Naive thymus-derived CD4-positive, alpha-beta T cell (primary cell): ENCODE measurements around the gene KIAA0232. TPM values are rescaled to one million over a fixed set of nuclear protein-coding genes. Genes with fewer than 3 reads are reported as not detected.

Experiments used
- ATAC-seq: fragments of 150-1000 bp; cut with Tn5 transposase; 2 replicates; pipeline ENCODE4 v1.10.0; 2021; ENCODE audit warnings: mild to moderate bottlenecking, moderate library complexity
- CTCF ChIA-PET: fragments of 350-600 bp; sonication (Branson Sonifier 250); formaldehyde crosslinking; loops from one replicate; lab custom pipeline; 2021; ENCODE audit warnings: antibody characterized with exemption; lab: Charles Lee
- POLR2A ChIA-PET: fragments of 350-600 bp; sonication (Branson Sonifier 250); formaldehyde crosslinking; loops from one replicate; lab custom pipeline; 2021; ENCODE audit warnings: antibody characterized with exemption, inconsistent platforms; lab: Charles Lee
- DNase-seq, 9 donors: peaks; one replicate each; pipeline versions ENCODE4 v3.0.0 to v3.0.0-alpha.2; 2020 to 2022; ENCODE audit warnings: mixed read lengths in 1 of 9
- H3K27ac ChIP-seq: one replicate; pipeline ENCODE4 v1.7.0; 2013; ENCODE audit warnings: mild to moderate bottlenecking, low read depth, low read length, moderate library complexity
- H3K27me3 ChIP-seq, 2 donors: one replicate each; pipeline ENCODE4 v1.7.0; 2013; ENCODE audit warnings: low read length in 2 of 2, mild to moderate bottlenecking in 2 of 2, moderate library complexity in 2 of 2; ENCODE audit not compliant: control insufficient read depth in 2 of 2, insufficient read depth in 2 of 2
- H3K36me3 ChIP-seq, 3 experiments: 1 replicate in 2 of 3; 2 replicates in 1 of 3; pipeline ENCODE4 v1.7.0; 2013; ENCODE audit warnings: low read length in 3 of 3, mild to moderate bottlenecking in 3 of 3, moderate library complexity in 1 of 3; ENCODE audit not compliant: insufficient read depth in 3 of 3, control insufficient read depth in 2 of 3
- H3K4me1 ChIP-seq, 2 donors: one replicate each; pipeline ENCODE4 v1.7.0; 2013; ENCODE audit warnings: low read length in 2 of 2, mild to moderate bottlenecking in 2 of 2, moderate library complexity in 1 of 2; ENCODE audit not compliant: control insufficient read depth in 2 of 2, insufficient read depth in 2 of 2
- H3K4me3 ChIP-seq: 2 replicates; pipeline ENCODE4 v1.7.0; 2013; ENCODE audit warnings: mild to moderate bottlenecking, low read length
- H3K9me3 ChIP-seq, 3 experiments: 1 replicate in 2 of 3; 2 replicates in 1 of 3; pipeline ENCODE4 v1.7.0; 2013; ENCODE audit warnings: low read length in 3 of 3; ENCODE audit not compliant: control insufficient read depth in 2 of 3
- H3K27ac Mint-ChIP-seq, 9 donors: one replicate each; pipeline ENCODE4 v1.8.0; 2020 to 2022; ENCODE audit warnings: mixed read lengths in 9 of 9, mild to moderate bottlenecking in 8 of 9, moderate library complexity in 5 of 9, inconsistent platforms in 2 of 9
- H3K27me3 Mint-ChIP-seq, 5 donors: one replicate each; pipeline ENCODE4 v1.8.0; 2021 to 2022; ENCODE audit warnings: mixed read lengths in 5 of 5, mild to moderate bottlenecking in 1 of 5
- H3K36me3 Mint-ChIP-seq, 5 donors: one replicate each; pipeline ENCODE4 v1.8.0; 2020 to 2022; ENCODE audit warnings: mixed read lengths in 5 of 5, mild to moderate bottlenecking in 3 of 5, inconsistent platforms in 1 of 5
- H3K4me1 Mint-ChIP-seq, 7 donors: one replicate each; pipeline ENCODE4 v1.8.0; 2020 to 2022; ENCODE audit warnings: mixed read lengths in 7 of 7, mild to moderate bottlenecking in 3 of 7, inconsistent platforms in 1 of 7
- H3K4me3 Mint-ChIP-seq, 10 donors: one replicate each; pipeline ENCODE4 v1.8.0; 2020 to 2022; ENCODE audit warnings: mild to moderate bottlenecking in 10 of 10, mixed read lengths in 10 of 10, moderate library complexity in 6 of 10, inconsistent platforms in 2 of 10
- H3K9me3 Mint-ChIP-seq, 11 donors: one replicate each; pipeline ENCODE4 v1.8.0; 2020 to 2022; ENCODE audit warnings: mixed read lengths in 11 of 11, mild to moderate bottlenecking in 4 of 11, inconsistent platforms in 1 of 11, moderate library complexity in 1 of 11
- intact Hi-C, 2 donors: fragments of 100-400 bp; cut with micrococcal nuclease; formaldehyde crosslinking; loops; one replicate each; pipeline ENCODE4 v1.15.1; 2023
- polyA plus RNA-seq, 2 donors: library from polyadenylated mRNA; unstranded; fragments of 300-500 nt; fragmentation: Illumina TruSeq; gene quantifications; one replicate each; pipeline ENCODE4 v1.2.3, GENCODE V29; 2021
- total RNA-seq, 6 experiments: library from RNA in 5 of 6; stranded (reverse) in 5 of 6; gene quantifications; 1 replicate in 5 of 6; 2 replicates in 1 of 6; pipeline ENCODE4 v1.2.3 and lab custom pipeline; 2021 to 2026

The KIAA0232 gene
- total and polyA plus RNA-seq, 7 experiments from 2014 or later, result 12.0 to 24.2 (median 17.2) TPM

DNA sequence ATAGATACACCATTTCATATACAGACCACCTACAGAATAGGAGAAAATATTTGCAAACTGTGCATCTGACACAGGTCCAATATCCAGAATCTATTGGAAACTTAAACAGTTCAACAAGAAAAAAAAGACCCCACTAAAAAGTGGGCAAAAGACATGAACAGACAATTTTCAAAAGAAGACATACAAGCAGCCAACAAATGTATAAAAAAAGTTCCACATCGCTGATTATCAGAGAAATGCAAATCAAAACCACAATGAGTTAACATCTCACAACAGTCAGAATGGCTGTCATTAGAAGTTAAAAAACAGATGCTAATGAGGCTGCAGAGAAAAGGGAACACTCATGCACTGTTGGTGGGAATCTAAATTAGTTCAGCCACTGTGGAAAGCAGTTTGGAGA lies 36.8 kb downstream of the KIAA0232 start:
- Mint-ChIP-seq H3K4me1 (peaks cover 0 to 21% (median 17%) of the 10 kb centered on the region in 7 donors), H3K27me3 (no peaks in the 10 kb centered on the region), H3K36me3 (peaks cover 15 to 66% (median 45%) of the 10 kb centered on the region in 5 donors), H3K27ac (no peak overlapping the region), H3K9me3 (peaks cover 9 to 56% (median 22%) of the 10 kb centered on the region in 11 donors), H3K4me3 (no peak overlapping the region)
- Histone ChIP-seq H3K4me1 (no peaks in the 10 kb centered on the region), H3K27me3 (no peaks in the 10 kb centered on the region), H3K36me3 (peaks cover 0 to 5% (median 0%) of the 10 kb centered on the region in 3 experiments), H3K9me3 (peaks cover 0 to 14% (median 0%) of the 10 kb centered on the region in 3 experiments), H3K27ac (no peak overlapping the region), H3K4me3 (no peak overlapping the region)
- DNase-seq (no peak), ATAC-seq (no peak)
- CTCF ChIA-PET, result no interaction called here
- POLR2A ChIA-PET, result no interaction called here
- intact Hi-C loops, result no loop called here

DNA sequence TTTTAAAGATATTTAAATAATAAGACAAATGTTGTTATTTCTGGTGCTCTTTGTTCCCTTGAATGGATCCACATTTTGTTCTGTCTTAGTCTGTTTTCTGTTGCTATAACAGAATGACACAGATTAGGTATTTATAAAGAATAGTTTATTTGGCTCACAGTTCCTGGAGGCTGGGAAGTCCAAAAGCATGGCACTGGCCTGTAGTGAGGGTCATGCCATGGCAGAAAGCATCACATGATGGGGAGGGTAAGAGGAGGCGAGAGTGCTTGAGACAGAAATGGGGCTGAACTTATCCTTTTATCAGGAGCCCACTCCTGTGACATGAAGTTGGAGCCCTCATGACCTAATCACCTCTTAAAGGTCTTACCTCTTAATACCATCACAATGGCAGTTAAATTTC lies 38.2 kb downstream of the KIAA0232 start:
- DNase-seq, result no peak
- ChIA-PET CTCF (no interaction called here), POLR2A (no interaction called here)
- intact Hi-C loops, result no loop called here
- Histone ChIP-seq H3K9me3 (peaks cover 0 to 14% (median 0%) of the 10 kb centered on the region in 3 experiments), H3K27me3 (no peaks in the 10 kb centered on the region), H3K36me3 (peaks cover 0 to 19% (median 0%) of the 10 kb centered on the region in 3 experiments), H3K4me1 (no peaks in the 10 kb centered on the region), H3K4me3 (no peak overlapping the region), H3K27ac (no peak overlapping the region)
- H3K36me3 Mint-ChIP-seq, result peaks cover 15 to 72% (median 44%) of the 10 kb centered on the region in 5 donors
- no peaks in the 10 kb centered on the region for H3K27me3 Mint-ChIP-seq
- H3K27ac Mint-ChIP-seq, result no peak overlapping the region
- no peak for ATAC-seq
- no peak overlapping the region for H3K4me3 Mint-ChIP-seq
- peaks cover 9 to 56% (median 22%) of the 10 kb centered on the region in 11 donors for H3K9me3 Mint-ChIP-seq
- H3K4me1 Mint-ChIP-seq, result peaks cover 0 to 26% (median 12%) of the 10 kb centered on the region in 7 donors

DNA sequence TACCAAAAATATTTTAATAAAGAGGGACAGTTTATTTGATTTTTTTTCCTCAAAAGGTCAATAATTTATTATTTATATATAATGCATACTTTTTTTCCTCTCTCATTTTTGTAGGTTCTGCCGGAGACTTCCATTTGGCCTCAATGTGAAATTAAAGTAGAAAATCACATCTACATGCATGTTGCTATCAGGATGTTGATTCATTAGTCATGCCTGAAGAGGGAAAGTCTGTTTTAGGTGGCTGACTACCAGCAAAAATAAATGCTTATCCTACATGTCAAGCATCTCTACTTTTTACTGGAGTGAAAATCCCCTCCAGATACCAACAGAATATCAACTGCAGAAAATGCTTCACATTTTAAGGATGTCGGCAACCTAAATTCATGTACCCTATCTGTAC lies 41.5 kb downstream of the KIAA0232 start:
- Histone ChIP-seq H3K36me3 (peaks cover 0 to 31% (median 0%) of the 10 kb centered on the region in 3 experiments), H3K27me3 (no peaks in the 10 kb centered on the region), H3K27ac (no peak overlapping the region), H3K9me3 (peaks cover 0 to 14% (median 0%) of the 10 kb centered on the region in 3 experiments), H3K4me1 (no peaks in the 10 kb centered on the region), H3K4me3 (no peak overlapping the region)
- CTCF ChIA-PET, result no interaction called here
- Mint-ChIP-seq H3K4me3 (no peak overlapping the region), H3K4me1 (peaks cover 6 to 54% (median 20%) of the 10 kb centered on the region in 7 donors), H3K9me3 (peaks cover 6 to 31% (median 16%) of the 10 kb centered on the region in 11 donors), H3K27me3 (no peaks in the 10 kb centered on the region), H3K27ac (no peak overlapping the region), H3K36me3 (peaks cover 16 to 64% (median 30%) of the 10 kb centered on the region in 5 donors)
- ATAC-seq (no peak), DNase-seq (no peak)
- POLR2A ChIA-PET, result no interaction called here
- intact Hi-C loops, result no loop called here

DNA sequence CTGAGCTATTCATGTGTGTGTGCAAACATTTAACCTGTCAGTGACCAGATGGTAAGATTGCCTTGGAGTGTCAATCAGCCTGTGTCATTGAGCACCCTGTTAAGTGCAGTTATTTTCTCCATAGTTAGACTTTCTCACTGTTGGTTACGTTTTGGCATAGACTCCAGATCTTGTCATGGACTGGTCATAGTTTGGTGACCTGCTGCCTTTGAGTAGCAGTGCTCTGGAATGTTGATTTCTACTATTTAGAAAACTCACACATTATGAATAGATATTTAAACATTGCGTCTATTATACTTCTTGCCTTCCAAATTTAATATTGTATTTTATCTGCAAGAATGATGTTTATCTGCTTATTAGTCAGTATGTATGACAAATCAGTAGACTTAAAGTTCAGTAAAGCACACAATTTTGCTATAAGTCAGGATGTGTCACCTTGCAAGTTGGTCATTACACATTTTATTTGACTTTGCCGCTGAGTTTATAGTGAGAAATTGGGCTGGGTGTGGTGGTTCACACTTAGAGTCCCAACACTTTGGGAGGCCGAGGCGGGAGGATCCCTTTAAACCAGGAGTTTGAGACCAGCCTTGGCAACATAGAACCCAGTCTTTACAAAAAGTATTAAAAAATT lies 42.4 kb downstream of the KIAA0232 start:
- intact Hi-C loops, result no loop called here
- Mint-ChIP-seq H3K27me3 (no peaks in the 10 kb centered on the region), H3K36me3 (peaks cover 11 to 64% (median 27%) of the 10 kb centered on the region in 5 donors), H3K9me3 (peaks cover under 1 to 23% (median 10%) of the 10 kb centered on the region in 11 donors), H3K4me1 (peaks cover 12 to 53% (median 26%) of the 10 kb centered on the region in 7 donors), H3K27ac (peak overlapping the region in 1 of 9 donors; percentile 8), H3K4me3 (no peak overlapping the region)
- H3K9me3 ChIP-seq, result peaks cover 0 to 13% (median 0%) of the 10 kb centered on the region in 3 experiments
- no peak overlapping the region for H3K27ac ChIP-seq
- ChIA-PET POLR2A (no interaction called here), CTCF (interaction anchor here (0.7 kb wide), 1 partner anchor 46 kb away, joined by 4 read pairs; no protein-coding TSS in a partner anchor)
- DNase-seq (no peak), ATAC-seq (no peak)
- H3K36me3 ChIP-seq, result peaks cover 0 to 37% (median 0%) of the 10 kb centered on the region in 3 experiments
- no peak overlapping the region for H3K4me3 ChIP-seq
- no peaks in the 10 kb centered on the region for H3K4me1 ChIP-seq
- no peaks in the 10 kb centered on the region for H3K27me3 ChIP-seq

DNA sequence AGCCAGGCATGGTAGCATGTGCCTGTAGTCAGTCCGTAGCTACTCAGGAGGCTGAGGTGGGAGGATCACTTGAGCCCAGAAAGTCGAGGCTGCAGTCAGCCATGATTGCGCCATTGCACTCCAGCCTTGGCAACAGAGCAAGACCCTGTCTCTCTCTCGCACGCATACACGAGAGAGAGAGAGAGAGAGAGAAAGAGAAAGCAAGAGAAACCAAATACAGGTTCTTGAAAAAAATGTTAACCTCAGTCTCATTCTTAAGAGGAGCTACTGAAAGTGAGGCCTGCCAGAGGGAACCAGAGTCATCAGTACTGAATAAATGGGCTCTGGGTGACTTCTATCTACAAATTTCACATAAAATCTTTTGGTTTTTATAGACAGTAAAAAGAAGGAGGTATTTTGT lies 42.9 kb downstream of the KIAA0232 start:
- Histone ChIP-seq H3K4me3 (no peak overlapping the region), H3K4me1 (no peaks in the 10 kb centered on the region), H3K27me3 (no peaks in the 10 kb centered on the region), H3K27ac (no peak overlapping the region), H3K36me3 (peaks cover 0 to 41% (median 0%) of the 10 kb centered on the region in 3 experiments), H3K9me3 (peaks cover 0 to 9% (median 0%) of the 10 kb centered on the region in 3 experiments)
- ATAC-seq (peak; percentile 55), DNase-seq (no peak)
- Mint-ChIP-seq H3K36me3 (peaks cover 6 to 60% (median 22%) of the 10 kb centered on the region in 5 donors), H3K27ac (peak overlapping the region in 2 of 9 donors; percentile 7 to 59), H3K27me3 (no peaks in the 10 kb centered on the region), H3K4me1 (peaks cover 12 to 53% (median 26%) of the 10 kb centered on the region in 7 donors), H3K4me3 (no peak overlapping the region), H3K9me3 (peaks cover 0 to 18% (median 6%) of the 10 kb centered on the region in 11 donors)
- POLR2A ChIA-PET, result no interaction called here
- intact Hi-C loops, result no loop called here
- CTCF ChIA-PET, result interaction anchor here (0.6 kb wide), 1 partner anchor 9 kb away, joined by 4 read pairs; no protein-coding TSS in a partner anchor

DNA sequence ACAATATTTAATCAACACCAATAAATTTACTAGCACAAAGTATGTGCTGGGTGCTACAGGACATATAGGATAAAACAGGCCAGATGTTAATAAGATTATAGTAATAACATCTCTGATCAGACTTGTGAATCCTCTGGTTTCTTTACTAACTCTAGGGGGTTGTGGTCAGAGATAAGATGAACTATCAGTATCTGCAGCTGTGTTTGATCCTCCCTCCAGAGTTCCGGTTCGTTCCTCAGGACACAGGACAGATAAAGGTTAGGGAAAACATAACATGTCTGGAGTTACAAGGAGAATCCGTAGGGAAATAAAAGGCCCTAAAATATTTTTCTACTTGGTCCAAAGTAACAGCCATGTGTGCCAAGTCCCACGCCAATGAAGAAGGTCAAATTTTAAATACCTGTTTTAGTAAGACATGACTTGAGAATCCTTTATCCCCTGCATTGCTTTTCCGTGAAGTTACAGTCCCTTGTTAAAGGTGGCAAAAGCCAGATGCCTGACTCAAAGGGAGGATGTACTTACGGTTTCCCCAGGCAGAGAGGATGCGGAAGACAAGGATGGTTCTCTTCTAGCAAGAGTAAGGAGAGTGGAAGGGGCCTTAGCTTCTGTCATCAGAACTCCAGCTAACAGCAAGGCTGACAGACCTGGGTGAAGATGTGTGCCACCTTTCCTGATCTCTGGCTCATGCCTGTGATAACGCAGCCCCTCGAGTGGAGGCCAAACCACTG lies 44.4 kb downstream of the KIAA0232 start:
- no peak overlapping the region for H3K4me3 Mint-ChIP-seq
- peaks cover 14 to 57% (median 28%) of the 10 kb centered on the region in 7 donors for H3K4me1 Mint-ChIP-seq
- Histone ChIP-seq H3K4me3 (no peak overlapping the region), H3K4me1 (no peaks in the 10 kb centered on the region), H3K9me3 (no peaks in the 10 kb centered on the region), H3K27me3 (no peaks in the 10 kb centered on the region), H3K27ac (no peak overlapping the region), H3K36me3 (peaks cover 0 to 50% (median 0%) of the 10 kb centered on the region in 3 experiments)
- H3K27me3 Mint-ChIP-seq, result no peaks in the 10 kb centered on the region
- H3K27ac Mint-ChIP-seq, result peak overlapping the region in 4 of 9 donors; percentile 9 to 27 (median 24)
- DNase-seq, result no peak
- ChIA-PET POLR2A (no interaction called here), CTCF (no interaction called here)
- ATAC-seq, result no peak
- intact Hi-C loops, result no loop called here
- H3K36me3 Mint-ChIP-seq, result peaks cover 6 to 59% (median 23%) of the 10 kb centered on the region in 5 donors
- H3K9me3 Mint-ChIP-seq, result peaks cover 0 to 3% (median 1%) of the 10 kb centered on the region in 11 donors
